ENCODE results near the gene ALDH1A3. TPM values are rescaled to one million over a fixed set of nuclear protein-coding genes. Genes with fewer than 3 reads are reported as not detected.

The ALDH1A3 gene
- total RNA-seq, 4 donors from 2014 or later, result 6.8 to 12.4 (median 7.7) TPM

GRCh38 chr15:100940767-100941379 is 61.2 kb downstream of the ALDH1A3 start:
- DNase-seq (ENCODE audit: low spot score in 2 of 2), result no peak
- H3K36me3 ChIP-seq, result no peaks in the 10 kb centered on the region

GRCh38 chr15:100941536-100941935 is 61.9 kb downstream of the ALDH1A3 start:
- Histone ChIP-seq H3K36me3 (no peaks in the 10 kb centered on the region), H3K4me3 (no peak overlapping the region), H3K27ac (no peak overlapping the region), H3K9me3 (no peaks in the 10 kb centered on the region), H3K27me3 (no peaks in the 10 kb centered on the region), H3K4me1 (peaks cover 19% of the 10 kb centered on the region)
- no peak for DNase-seq (ENCODE audit: low spot score in 2 of 2)
- 74% methylated on average over 7 of the region's 10 CpGs for WGBS
- TF ChIP-seq POLR2AphosphoS5 (IDR thresholded peaks at IDR 0.05) (no peak), CTCF (IDR thresholded peaks at IDR 0.05) (no peak), POLR2A (IDR thresholded peaks at IDR 0.05) (no peak), EP300 (IDR thresholded peaks at IDR 0.05) (no peak)

More at GRCh38 chr15:100940767-100941379, 61.2 kb downstream of the ALDH1A3 start:
- TF ChIP-seq CTCF (IDR thresholded peaks at IDR 0.05) (no peak), POLR2A (IDR thresholded peaks at IDR 0.05) (no peak), POLR2AphosphoS5 (IDR thresholded peaks at IDR 0.05) (no peak), EP300 (IDR thresholded peaks at IDR 0.05) (no peak)
- Histone ChIP-seq H3K27ac (no peak overlapping the region), H3K4me3 (no peak overlapping the region), H3K4me1 (peaks cover 19% of the 10 kb centered on the region), H3K9me3 (no peaks in the 10 kb centered on the region), H3K27me3 (no peaks in the 10 kb centered on the region)
- 83% methylated on average over 2 of the region's 2 CpGs for WGBS

GRCh38 chr15:100942656-100943425 is 63.2 kb downstream of the ALDH1A3 start:
- Histone ChIP-seq H3K4me3 (no peak overlapping the region), H3K27me3 (no peaks in the 10 kb centered on the region), H3K4me1 (peaks cover 19% of the 10 kb centered on the region), H3K27ac (no peak overlapping the region), H3K9me3 (no peaks in the 10 kb centered on the region), H3K36me3 (no peaks in the 10 kb centered on the region)
- no peak for DNase-seq (ENCODE audit: low spot score in 2 of 2)
- 89% methylated on average over 10 of the region's 10 CpGs for WGBS
- TF ChIP-seq CTCF (IDR thresholded peaks at IDR 0.05) (no peak), EP300 (IDR thresholded peaks at IDR 0.05) (no peak), POLR2AphosphoS5 (IDR thresholded peaks at IDR 0.05) (no peak), POLR2A (IDR thresholded peaks at IDR 0.05) (no peak)

- no peaks in the 10 kb centered on the region for H3K9me3 ChIP-seq
- DNase-seq (ENCODE audit: low spot score in 2 of 2), result no peak
- H3K27ac ChIP-seq, result no peak overlapping the region
- H3K4me3 ChIP-seq, result no peak overlapping the region
- peaks cover 19% of the 10 kb centered on the region for H3K4me1 ChIP-seq
- TF ChIP-seq CTCF (IDR thresholded peaks at IDR 0.05) (no peak), POLR2AphosphoS5 (IDR thresholded peaks at IDR 0.05) (no peak), POLR2A (IDR thresholded peaks at IDR 0.05) (no peak), EP300 (IDR thresholded peaks at IDR 0.05) (no peak)
- H3K36me3 ChIP-seq, result no peaks in the 10 kb centered on the region
- no peaks in the 10 kb centered on the region for H3K27me3 ChIP-seq
- WGBS, result 53% methylated on average over 7 of the region's 7 CpGs
Measured at GRCh38 chr15:100944244-100944895, 64.7 kb downstream of the ALDH1A3 start.

- TF ChIP-seq POLR2A (IDR thresholded peaks at IDR 0.05), result no peak
- TF ChIP-seq CTCF (IDR thresholded peaks at IDR 0.05), result no peak
- TF ChIP-seq EP300 (IDR thresholded peaks at IDR 0.05), result no peak
- no peak for TF ChIP-seq POLR2AphosphoS5 (IDR thresholded peaks at IDR 0.05)
Measured at GRCh38 chr15:100944986-100945385, 65.4 kb downstream of the ALDH1A3 start.

More at GRCh38 chr15:100944986-100945385, 65.4 kb downstream of the ALDH1A3 start:
- H3K36me3 ChIP-seq, result no peaks in the 10 kb centered on the region
- H3K27me3 ChIP-seq, result no peaks in the 10 kb centered on the region
- no peaks in the 10 kb centered on the region for H3K9me3 ChIP-seq
- WGBS, result 71% methylated on average over 6 of the region's 6 CpGs
- no peak for DNase-seq (ENCODE audit: low spot score in 2 of 2)
- peaks cover 19% of the 10 kb centered on the region for H3K4me1 ChIP-seq
- no peak overlapping the region for H3K4me3 ChIP-seq
- H3K27ac ChIP-seq, result no peak overlapping the region

Data from suprapubic skin (tissue), 4 donors.